SW 1271 (cell line): ENCODE data around the gene NLE1.
A peak's percentile ranks its signal among the peaks of the same experiment; 100 is the strongest.
"Not testable (repeated sequence)": the region's sequence is repeated elsewhere in the genome, so short reads cannot be mapped to it uniquely, and the experiment has no call there.

ENCODE experiments used
- DNase-seq, 2 experiments: peaks; one replicate each; lab custom pipeline; 2025; lab: John Stamatoyannopoulos, UW

The NLE1 gene

DNA sequence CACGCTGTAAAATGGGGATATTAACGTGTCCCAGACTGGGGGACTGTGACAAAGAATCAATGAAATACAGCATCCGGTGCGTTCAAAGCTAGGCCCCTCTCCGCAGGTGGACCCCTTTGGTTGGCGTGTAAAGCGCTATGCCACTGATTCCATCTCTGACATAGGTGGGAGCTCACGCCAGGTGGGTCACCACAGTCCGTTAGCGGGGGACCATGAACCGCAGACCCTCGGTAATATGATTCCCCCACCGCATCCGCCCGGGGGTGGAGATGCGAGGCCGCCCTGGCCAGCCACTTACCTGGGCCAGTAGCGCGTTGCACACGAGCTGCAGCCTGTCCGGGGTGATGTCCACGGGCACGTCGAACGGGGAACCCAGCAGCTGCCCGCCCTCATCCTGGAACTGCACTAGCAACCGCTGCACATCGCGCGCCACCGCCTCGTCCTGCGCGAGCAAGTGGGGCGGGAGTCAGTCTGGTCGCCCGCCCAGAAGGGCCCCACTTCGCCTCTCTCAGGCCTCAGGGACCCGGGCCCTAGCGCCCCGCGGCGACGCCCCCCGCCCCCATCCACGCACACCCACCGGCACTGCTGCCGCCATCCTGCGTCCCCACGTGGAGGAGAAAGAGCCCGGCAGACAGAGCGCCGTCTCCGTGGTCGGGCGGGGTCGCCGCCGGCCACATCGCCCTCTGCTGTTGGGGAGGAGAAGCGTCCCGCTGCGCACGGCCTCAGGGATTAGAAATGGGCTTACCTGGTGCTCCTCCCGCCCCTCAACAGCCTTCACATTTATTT lies at the start of gene NLE1:
Gene NLE1 (minus strand): TSS at position 623 of the 786 bp plus-strand sequence. CDS start 28 bp downstream, at position 595.
- DNase-seq: peak; percentile 47 to 78

GRCh38 chr17:35191001-35191695 lies 49.0 kb upstream of the NLE1 start:
- DNase-seq: no peak

DNA sequence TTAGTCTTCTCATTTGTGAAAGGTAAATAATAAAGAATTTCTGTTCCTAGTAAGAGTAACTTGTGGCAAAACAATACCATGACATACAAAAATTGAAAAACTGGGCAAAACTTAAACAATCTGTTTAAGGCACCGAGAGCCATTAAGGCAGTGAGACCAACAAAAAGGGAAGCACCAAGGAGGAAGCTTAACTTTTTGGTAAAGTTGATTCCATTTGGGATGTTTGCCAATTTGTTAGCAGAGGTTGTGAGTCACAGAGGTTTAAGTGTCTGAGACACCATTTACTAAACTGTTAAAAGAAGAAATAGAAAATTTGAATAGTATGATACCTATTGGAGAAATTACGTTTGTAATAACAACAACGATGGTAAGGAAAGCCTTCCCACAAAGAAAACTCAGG lies 47.2 kb upstream of the NLE1 start:
- DNase-seq: no peak

DNA sequence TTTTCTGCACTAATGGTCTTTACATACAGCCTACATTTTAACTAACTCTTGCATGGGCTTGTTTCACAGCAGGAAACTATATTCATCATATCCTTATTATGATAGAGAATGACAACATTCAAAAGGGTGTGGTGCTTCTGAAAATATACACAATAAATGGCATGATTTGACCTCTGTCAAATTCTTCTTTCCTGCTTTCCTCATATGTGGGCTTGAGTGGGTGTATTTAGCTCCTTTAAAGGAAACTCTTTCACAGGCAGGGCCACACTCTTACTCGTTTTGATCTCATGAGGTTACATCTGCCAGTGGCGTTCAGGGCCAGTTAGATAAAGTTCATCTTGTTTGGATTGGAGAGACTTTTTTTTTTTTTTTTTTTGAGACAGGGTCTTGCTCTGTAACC lies 46.0 kb upstream of the NLE1 start:
- no peak for DNase-seq

DNA sequence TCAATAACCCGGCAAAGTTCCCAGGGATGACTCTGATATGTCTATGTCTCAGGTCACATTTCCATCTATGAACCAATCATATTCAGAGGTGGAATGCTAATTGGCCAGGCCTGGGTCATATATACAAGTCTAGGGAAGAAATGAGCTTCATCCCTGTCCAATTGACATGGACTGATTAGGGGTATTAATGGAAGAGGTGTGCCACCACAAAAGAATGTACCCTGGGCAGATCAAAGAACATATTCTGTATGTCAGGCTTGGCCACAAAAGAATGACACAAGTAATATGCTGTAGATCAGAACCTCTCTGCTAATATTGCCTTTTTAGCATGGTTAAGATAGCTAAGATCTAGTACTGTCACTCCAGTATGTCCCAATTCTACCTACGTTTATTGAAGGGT lies 45.4 kb upstream of the NLE1 start:
- DNase-seq: no peak

GRCh38 chr17:35185849-35186248 lies 43.7 kb upstream of the NLE1 start:
- DNase-seq: no peak

- no peak for DNase-seq
Measured at GRCh38 chr17:35184274-35184673, 42.2 kb upstream of the NLE1 start.

DNA sequence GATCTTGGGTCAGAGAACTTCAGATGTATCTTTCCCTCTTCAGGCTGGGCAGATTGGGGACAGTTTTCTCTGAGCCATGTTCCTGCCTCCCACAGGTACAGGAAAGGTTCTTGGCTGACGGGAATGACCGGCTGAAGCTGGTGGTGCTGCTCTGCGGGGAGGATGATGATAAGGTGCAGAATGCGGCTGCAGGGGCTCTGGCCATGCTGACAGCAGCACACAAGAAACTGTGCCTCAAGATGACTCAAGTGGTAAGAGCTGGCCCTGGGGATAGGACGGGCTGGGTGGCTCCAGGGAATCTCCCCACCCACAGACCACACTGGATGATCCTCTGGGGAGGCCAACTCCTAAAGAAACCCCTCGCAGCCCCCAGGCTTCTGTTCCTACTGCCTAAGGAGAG lies 41.2 kb upstream of the NLE1 start:
- DNase-seq: no peak

GRCh38 chr17:35179379-35179778 lies 37.3 kb upstream of the NLE1 start:
- not testable (repeated sequence) for DNase-seq

GRCh38 chr17:35176897-35177296 lies 34.8 kb upstream of the NLE1 start:
- no peak for DNase-seq

- DNase-seq: no peak
Measured at GRCh38 chr17:35175638-35176415, 33.7 kb upstream of the NLE1 start.

- DNase-seq: no peak
Measured at GRCh38 chr17:35174835-35175334, 32.8 kb upstream of the NLE1 start.

GRCh38 chr17:35172321-35172720 lies 30.2 kb upstream of the NLE1 start:
- DNase-seq: not testable (repeated sequence)

GRCh38 chr17:35171834-35172233 lies 29.7 kb upstream of the NLE1 start:
- DNase-seq: no peak

GRCh38 chr17:35170968-35171771 lies 29.1 kb upstream of the NLE1 start:
- DNase-seq: no peak

DNA sequence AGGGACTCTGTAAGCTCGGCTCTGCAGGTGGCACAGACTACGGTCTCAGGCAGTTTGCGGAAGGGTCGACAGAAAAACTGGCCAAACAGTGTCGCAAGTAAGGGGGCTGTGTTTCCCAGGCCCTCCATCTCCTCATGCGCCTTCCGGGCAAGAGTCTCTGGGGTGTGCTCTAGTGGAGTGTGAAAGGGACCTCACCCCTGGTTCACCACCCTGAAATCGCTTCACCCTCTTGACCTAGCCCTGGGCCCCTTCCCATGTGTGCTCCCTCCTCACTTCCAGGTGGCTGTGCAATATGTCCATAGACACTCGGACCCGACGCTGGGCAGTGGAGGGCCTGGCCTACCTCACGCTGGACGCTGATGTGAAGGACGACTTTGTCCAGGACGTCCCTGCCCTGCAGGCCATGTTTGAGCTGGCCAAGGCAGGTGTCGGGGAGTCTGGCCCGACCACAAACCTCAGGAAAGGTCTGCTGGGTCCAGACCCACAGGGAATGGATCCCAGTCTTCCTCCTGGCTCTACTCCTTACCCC lies 27.8 kb upstream of the NLE1 start:
- no peak for DNase-seq

GRCh38 chr17:35167666-35168065 lies 25.6 kb upstream of the NLE1 start:
- DNase-seq: no peak

- no peak for DNase-seq
Measured at GRCh38 chr17:35167046-35167445, 24.9 kb upstream of the NLE1 start.

GRCh38 chr17:35166526-35166925 lies 24.4 kb upstream of the NLE1 start:
- no peak for DNase-seq

DNA sequence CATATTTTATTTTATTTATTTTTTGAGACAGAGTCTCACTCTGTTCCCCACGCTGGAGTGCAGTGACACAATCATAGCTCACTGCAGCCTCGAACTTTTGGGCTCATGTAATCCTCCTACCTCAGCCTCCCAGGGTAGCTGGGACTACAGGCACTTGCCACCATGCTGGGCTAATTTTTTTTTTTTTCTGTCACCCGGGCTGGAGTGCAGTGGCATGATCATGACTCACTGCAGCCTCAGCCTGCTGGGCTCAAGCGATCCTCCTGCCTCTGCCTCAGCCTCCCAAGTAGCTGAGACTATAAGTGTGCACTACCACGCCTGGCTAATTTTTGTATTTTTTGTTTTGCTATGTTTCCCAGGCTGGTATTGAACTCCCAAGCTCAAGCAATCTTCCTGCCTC lies 22.6 kb upstream of the NLE1 start:
- no peak for DNase-seq

GRCh38 chr17:35163886-35164285 lies 21.8 kb upstream of the NLE1 start:
- DNase-seq: no peak
